HepG2 (cell line): ENCODE data around the gene PP2D1. TPM values are rescaled to one million over a fixed set of nuclear protein-coding genes. Genes with fewer than 3 reads are reported as not detected.

Experiments
- FOXO4 ChIP-seq: sonication (generic); formaldehyde crosslinking; conservative IDR thresholded peaks from 2 replicates; pipeline ENCODE4 v1.8.1; 2023; ENCODE audit warnings: missing genetic modification reagents
- HBP1 ChIP-seq: IDR thresholded peaks from 2 replicates; pipeline ENCODE4 v1.6.1; 2016; ENCODE audit warnings: low read depth, control low read depth
- JARID2 ChIP-seq: sonication (generic); formaldehyde crosslinking; IDR thresholded peaks from 2 replicates; pipeline ENCODE4 v1.8.1; 2023; ENCODE audit warnings: missing genetic modification reagents, inconsistent platforms; ENCODE audit not compliant: insufficient replicate concordance
- JUNB ChIP-seq: sonication (generic); formaldehyde crosslinking; IDR thresholded peaks from 2 replicates; pipeline ENCODE4 v1.8.0; 2022; ENCODE audit warnings: missing genetic modification reagents, mild to moderate bottlenecking, borderline replicate concordance
- KAT7 ChIP-seq: IDR thresholded peaks from 2 replicates; pipeline ENCODE4 v1.6.1; 2018; ENCODE audit warnings: borderline replicate concordance, missing compliant biosample characterization
- KLF15 ChIP-seq: sonication (generic); formaldehyde crosslinking; IDR thresholded peaks from 2 replicates; pipeline ENCODE4 v1.8.1; 2023; ENCODE audit warnings: borderline replicate concordance, mild to moderate bottlenecking, inconsistent platforms, missing genetic modification reagents, mixed read lengths
- SP1 ChIP-seq, 2 experiments: fragments of 450-650 bp in 1 of 2; sonication (generic) in 1 of 2; formaldehyde crosslinking in 1 of 2; IDR thresholded peaks; 2 replicates each; pipeline versions ENCODE4 v1.4.0 to v1.6.1; 2016 to 2020; ENCODE audit warnings: missing genetic modification reagents in 1 of 2
- TMF1 ChIP-seq: sonication (generic); formaldehyde crosslinking; IDR thresholded peaks from 2 replicates; pipeline ENCODE4 v1.8.1; 2022; ENCODE audit warnings: low read depth, missing genetic modification reagents
- ZNF318 ChIP-seq: sonication (generic); formaldehyde crosslinking; IDR thresholded peaks from 2 replicates; pipeline ENCODE4 v1.4.0; 2020; ENCODE audit warnings: mild to moderate bottlenecking, missing genetic modification reagents
- ZNF530 ChIP-seq: sonication (generic); formaldehyde crosslinking; IDR thresholded peaks from 2 replicates; pipeline ENCODE4 v1.5.0; 2020; ENCODE audit warnings: low read depth, mild to moderate bottlenecking, missing genetic modification reagents
- polyA plus RNA-seq, 8 experiments: library from polyadenylated mRNA; depleted of rRNA in 3 of 8; stranded (reverse) in 7 of 8; unstranded in 1 of 8; fragments of >200 nt; fragmentation: Illumina TruSeq in 4 of 8; extraction: Trizol in 4 of 8; gene quantifications; 2 replicates each; pipeline versions ENCODE4 v1.2.1 to v1.2.3, GENCODE V29; 2011 to 2016; ENCODE audit warnings: low read depth in 4 of 8, missing spikeins in 1 of 8, mixed read lengths in 1 of 8; ENCODE audit not compliant: insufficient read depth in 1 of 8
- total RNA-seq, 5 experiments: library from RNA; depleted of rRNA; stranded (reverse); fragments of >200 nt; fragmentation: Illumina TruSeq; extraction: Trizol; gene quantifications; 2 replicates each; pipeline ENCODE4 v1.2.3, GENCODE V29; 2016; ENCODE audit warnings: low read depth in 1 of 5

Gene PP2D1
- total and polyA plus RNA-seq, 2 of the 13 experiments (the other 11 are each of a cell fraction or from before 2014, with no cell fraction given), result not detected

GRCh38 chr3:20041197-20041780 is 29.2 kb upstream of the PP2D1 start (continued):
- TF ChIP-seq ZNF318 (CRISPR knock-in tag) (no peak), HBP1 (CRISPR knock-in tag) (no peak), JUNB (no peak), FOXO4 (CRISPR knock-in tag) (no peak), JARID2 (CRISPR knock-in tag) (no peak), KAT7 (CRISPR knock-in tag) (no peak), KLF15 (CRISPR knock-in tag) (no peak), SP1 (IDR thresholded peaks at IDR 0.05) (no peak), SP1 (CRISPR knock-in tag; IDR thresholded peaks at IDR 0.05) (peak; percentile 44; the same call in 1 of the 2 replicates), ZNF530 (CRISPR knock-in tag) (no peak), TMF1 (CRISPR knock-in tag) (no peak)
